ENCODE measurements around the gene SPDYE3.
"Not testable (repeated sequence)": the region's sequence is repeated elsewhere in the genome, so short reads cannot be mapped to it uniquely, and the experiment has no call there.

SPDYE3 gene

DNA sequence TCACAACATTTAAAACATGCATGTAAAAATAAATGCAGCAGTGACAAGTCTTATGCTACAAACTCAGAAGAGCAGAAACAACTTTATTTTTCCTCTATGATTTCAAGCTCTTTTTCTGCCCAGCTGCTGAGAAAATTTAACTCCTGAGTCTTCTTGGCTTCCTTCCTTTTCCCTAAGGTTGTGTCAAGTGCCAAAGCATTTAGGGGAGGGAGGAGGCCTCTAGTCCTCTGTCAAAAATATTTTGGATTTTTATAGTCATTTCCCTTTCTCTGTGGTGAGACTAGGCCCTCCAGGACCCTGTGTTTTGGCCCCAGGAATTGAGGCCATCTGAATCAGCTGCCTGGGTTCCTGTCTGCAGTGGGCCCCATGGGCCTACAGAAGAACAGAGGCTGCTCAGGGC is 39.4 kb downstream of the SPDYE3 start:
- TF ChIP-seq, protein P1, sequence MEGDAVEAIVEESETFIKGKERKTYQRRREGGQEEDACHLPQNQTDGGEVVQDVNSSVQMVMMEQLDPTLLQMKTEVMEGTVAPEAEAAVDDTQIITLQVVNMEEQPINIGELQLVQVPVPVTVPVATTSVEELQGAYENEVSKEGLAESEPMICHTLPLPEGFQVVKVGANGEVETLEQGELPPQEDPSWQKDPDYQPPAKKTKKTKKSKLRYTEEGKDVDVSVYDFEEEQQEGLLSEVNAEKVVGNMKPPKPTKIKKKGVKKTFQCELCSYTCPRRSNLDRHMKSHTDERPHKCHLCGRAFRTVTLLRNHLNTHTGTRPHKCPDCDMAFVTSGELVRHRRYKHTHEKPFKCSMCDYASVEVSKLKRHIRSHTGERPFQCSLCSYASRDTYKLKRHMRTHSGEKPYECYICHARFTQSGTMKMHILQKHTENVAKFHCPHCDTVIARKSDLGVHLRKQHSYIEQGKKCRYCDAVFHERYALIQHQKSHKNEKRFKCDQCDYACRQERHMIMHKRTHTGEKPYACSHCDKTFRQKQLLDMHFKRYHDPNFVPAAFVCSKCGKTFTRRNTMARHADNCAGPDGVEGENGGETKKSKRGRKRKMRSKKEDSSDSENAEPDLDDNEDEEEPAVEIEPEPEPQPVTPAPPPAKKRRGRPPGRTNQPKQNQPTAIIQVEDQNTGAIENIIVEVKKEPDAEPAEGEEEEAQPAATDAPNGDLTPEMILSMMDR (IDR thresholded peaks at IDR 0.05; ENCODE audit: low read depth, low read length), result no peak
- no peak for DNase-seq (ENCODE audit: low read depth in 2 of 2)
- H3K4me3 ChIP-seq (replicated peaks in 1 of 2; ENCODE audit: low read depth in 2 of 2, low read length in 2 of 2), result no peak overlapping the region

DNA sequence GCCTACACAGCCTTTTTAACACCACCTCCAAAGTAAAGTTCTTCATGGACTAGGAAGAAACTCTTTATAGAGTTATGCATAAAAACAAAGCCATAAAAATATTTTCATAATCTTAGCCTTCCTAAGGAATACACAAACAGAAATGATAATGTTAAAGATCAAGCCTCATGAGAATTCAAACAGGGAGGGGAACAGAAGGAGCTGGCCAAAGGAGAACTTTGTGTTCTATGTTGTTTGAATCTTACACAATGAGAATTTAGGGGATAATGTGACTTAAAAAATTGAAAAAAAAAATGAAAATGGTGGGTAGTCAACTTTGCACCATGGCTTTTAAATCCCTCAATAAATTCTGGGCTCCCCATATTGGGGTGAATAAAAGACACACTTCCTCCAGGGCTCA is 41.3 kb downstream of the SPDYE3 start:
- H3K4me3 ChIP-seq (replicated peaks in 1 of 2; ENCODE audit: low read depth in 2 of 2, low read length in 2 of 2), result no peak overlapping the region
- TF ChIP-seq, protein P1 (IDR thresholded peaks at IDR 0.05; ENCODE audit: low read depth, low read length), result no peak
- DNase-seq (ENCODE audit: low read depth in 2 of 2), result no peak

DNA sequence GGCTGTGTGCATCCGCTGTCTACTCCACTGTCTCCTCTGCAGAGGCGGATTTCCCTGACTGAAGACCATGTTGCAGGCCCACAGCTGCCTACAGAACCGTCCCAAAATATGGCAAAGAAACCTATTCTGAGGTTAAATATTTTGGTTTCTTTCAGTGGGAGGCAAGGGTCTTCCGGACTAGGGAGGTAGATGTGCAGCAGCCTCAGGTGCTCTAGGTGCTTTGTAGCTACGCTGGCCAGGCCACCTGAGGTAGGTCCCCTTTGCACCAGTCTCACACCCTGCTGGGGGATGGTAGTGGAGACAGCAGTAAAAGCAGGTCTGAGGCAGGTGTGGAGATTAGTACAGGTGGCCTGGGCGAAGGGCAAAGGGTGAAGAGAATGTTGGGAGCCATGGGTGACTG is 42.3 kb downstream of the SPDYE3 start:
- no peak for DNase-seq (ENCODE audit: low read depth in 2 of 2)
- H3K4me3 ChIP-seq (replicated peaks in 1 of 2; ENCODE audit: low read depth in 2 of 2, low read length in 2 of 2), result no peak overlapping the region
- TF ChIP-seq, protein P1 (IDR thresholded peaks at IDR 0.05; ENCODE audit: low read depth, low read length), result no peak

DNA sequence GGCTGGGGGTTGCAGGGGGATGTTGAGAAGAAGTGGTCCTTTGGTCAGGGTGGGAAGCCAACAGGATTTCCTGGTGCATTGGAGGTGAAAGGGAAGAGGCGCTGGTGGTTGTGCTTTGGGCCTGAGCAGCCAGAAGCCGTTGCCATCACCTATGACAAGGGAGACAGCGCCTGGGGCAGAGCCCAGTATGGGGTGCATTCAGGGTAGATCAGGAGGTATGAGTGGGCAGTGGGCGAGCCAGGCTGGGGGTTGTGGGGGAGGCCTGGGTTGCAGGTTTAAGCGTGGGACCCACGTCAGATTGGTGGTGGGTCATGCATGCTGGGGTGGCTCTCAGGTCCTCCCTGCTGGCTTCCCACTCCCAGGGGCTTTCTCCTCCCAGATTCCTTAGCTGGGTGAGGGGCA is 44.2 kb downstream of the SPDYE3 start:
- TF ChIP-seq, protein P1 (IDR thresholded peaks at IDR 0.05; ENCODE audit: low read depth, low read length), result no peak
- H3K4me3 ChIP-seq (replicated peaks in 1 of 2; ENCODE audit: low read depth in 2 of 2, low read length in 2 of 2), result no peak overlapping the region
- DNase-seq (ENCODE audit: low read depth in 2 of 2), result no peak

DNA sequence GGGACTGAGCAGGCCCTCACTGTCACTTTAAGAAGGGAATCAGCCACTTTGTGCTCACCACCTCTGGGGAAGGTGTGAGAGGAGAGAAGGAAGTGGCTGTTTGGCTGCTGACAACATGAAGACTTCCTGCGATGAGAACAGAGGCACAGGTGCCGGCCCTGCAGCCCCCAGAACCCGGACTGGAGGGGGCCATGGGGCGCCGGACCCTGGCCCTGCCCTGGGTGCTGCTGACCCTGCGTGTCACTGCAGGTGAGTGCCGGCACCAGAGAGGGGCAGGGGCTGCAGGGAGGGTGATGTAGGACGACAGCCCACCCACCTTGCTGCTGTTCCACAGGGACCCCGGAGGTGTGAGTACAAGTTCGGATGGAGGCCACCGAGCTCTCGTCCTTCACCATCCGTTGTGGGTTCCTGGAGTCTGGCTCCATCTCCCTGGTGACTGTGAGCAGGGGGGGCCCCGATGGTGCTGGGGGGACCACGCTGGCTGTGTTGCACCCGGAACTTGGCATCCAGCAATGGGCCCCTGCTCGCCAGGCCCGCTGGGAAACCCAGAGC is 44.8 kb downstream of the SPDYE3 start:
- H3K4me3 ChIP-seq (replicated peaks in 1 of 2; ENCODE audit: low read depth in 2 of 2, low read length in 2 of 2), result not testable (repeated sequence)

DNA sequence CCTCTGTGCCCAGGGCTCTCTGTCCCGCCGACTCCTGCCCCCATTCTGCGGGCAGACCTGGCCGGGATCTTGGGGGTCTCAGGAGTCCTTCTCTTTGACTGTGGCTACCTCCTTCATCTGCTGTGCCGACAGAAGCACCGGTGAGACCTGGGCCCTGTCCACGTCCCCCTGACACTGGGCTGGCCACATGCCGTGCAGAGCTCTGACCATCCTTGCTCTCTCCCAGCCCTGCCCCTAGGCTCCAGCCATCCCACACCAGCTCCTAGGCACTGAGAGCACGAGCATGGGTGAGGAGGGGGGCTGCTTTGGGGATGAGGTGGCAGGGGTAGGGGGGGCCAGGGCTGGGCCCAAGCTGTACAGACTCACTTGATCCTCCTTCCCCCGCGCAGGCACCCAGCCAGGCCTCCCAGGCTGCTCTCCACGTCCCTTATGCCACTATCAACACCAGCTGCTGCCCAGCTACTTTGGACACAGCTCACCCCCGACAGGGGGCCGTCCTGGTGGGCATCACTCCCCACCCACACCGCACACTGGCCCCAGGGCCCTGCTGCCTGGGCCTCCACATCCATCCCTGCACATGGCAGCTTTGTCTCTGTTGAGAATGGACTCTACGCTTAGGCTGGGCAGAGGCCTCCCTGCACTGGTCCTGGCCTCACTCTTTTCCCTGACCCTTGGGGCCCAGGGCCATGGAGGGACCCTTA is 45.6 kb downstream of the SPDYE3 start:
- no peak overlapping the region for H3K4me3 ChIP-seq (replicated peaks in 1 of 2; ENCODE audit: low read depth in 2 of 2, low read length in 2 of 2)
- DNase-seq (ENCODE audit: low read depth in 2 of 2), result no peak
- TF ChIP-seq, protein P1 (IDR thresholded peaks at IDR 0.05; ENCODE audit: low read depth, low read length), result no peak

More for the DNA sequence above, 44.8 kb downstream of the SPDYE3 start:
- not testable (repeated sequence) for DNase-seq (ENCODE audit: low read depth in 2 of 2)

DNA sequence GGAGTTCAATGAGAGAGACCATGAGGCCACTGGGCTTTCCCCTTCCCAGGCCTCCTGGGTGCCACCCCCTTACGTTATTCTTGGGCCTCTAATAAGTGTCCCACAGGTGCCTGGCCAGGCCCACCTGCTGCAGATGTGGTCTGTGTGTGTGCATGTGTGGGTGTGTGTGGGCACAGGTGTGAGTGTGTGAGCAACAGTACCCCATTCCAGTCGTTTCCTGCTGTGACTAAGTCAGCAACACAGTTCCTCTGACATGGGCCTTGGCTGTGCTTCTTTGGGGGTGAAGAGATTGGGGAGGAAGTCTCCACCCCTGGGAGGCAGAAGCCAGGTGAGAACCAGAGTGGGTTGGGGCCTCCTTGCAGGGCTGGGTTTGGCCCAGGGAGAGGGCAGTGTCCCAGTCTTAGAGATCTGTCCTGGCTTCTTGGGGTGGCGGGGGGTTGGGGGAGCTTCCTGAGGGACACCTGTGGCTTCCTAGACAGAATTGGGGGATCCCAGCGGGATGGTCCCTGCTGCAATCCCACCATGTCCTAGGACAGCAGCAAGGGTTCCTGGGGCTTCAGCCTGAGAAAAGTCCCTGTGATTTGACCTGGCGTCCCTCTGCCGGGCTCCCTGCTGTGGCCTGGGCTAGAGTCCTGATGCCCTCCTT is 46.3 kb downstream of the SPDYE3 start:
- DNase-seq (ENCODE audit: low read depth in 2 of 2), result no peak
- no peak overlapping the region for H3K4me3 ChIP-seq (replicated peaks in 1 of 2; ENCODE audit: low read depth in 2 of 2, low read length in 2 of 2)
- TF ChIP-seq, protein P1 (IDR thresholded peaks at IDR 0.05; ENCODE audit: low read depth, low read length), result no peak
